Psoas muscle (tissue), 8 donors: ENCODE data around the gene SLC39A11. TPM values are rescaled to one million over a fixed set of nuclear protein-coding genes. Genes with fewer than 3 reads are reported as not detected.

Experiments
- ATAC-seq, 4 donors: fragments of 200-7000 bp; cut with Tn5 transposase; one replicate each; pipeline ENCODE4 v1.9.1; 2020; ENCODE audit warnings: moderate library complexity in 3 of 4, mild to moderate bottlenecking in 2 of 4
- DNase-seq, 2 donors: peaks; one replicate each; pipeline ENCODE4 v3.0.0-alpha.2; 2020
- H3K27ac ChIP-seq: fragments of 200-600 bp; one replicate; pipeline ENCODE4 v1.8.0; 2022
- H3K27me3 ChIP-seq, 3 donors: fragments of 200-600 bp in 1 of 3; one replicate each; pipeline versions ENCODE4 v1.6.1 to v1.8.0; 2013 to 2022; ENCODE audit warnings: low read length in 2 of 3, mild to moderate bottlenecking in 2 of 3, moderate library complexity in 1 of 3; ENCODE audit not compliant: insufficient read depth in 3 of 3
- H3K36me3 ChIP-seq, 2 donors: fragments of 200-600 bp in 1 of 2; one replicate each; pipeline versions ENCODE4 v1.6.1 to v1.8.0; 2013 to 2022; ENCODE audit warnings: low read depth in 1 of 2, mild to moderate bottlenecking in 1 of 2, moderate library complexity in 1 of 2; ENCODE audit not compliant: insufficient read depth in 1 of 2
- H3K4me1 ChIP-seq: fragments of 200-600 bp; one replicate; pipeline ENCODE4 v1.8.0; 2022
- H3K4me3 ChIP-seq: fragments of 200-600 bp; one replicate; pipeline ENCODE4 v1.8.0; 2022; ENCODE audit warnings: mild to moderate bottlenecking
- H3K9me3 ChIP-seq: fragments of 200-600 bp; one replicate; pipeline ENCODE4 v1.8.0; 2022
- WGBS, 3 donors: extraction: QIAGEN DNeasy Blood & Tissue Kit; methylation state at CpG; one replicate each; pipeline versions ENCODE4 v1.1.6 to v1.1.7; 2013; 5-methylcytosine and 5-hydroxymethylcytosine counted together
- intact Hi-C, 2 donors: fragments of 100-400 bp; cut with DNase I; formaldehyde crosslinking; loops; one replicate each; pipeline versions ENCODE4 v1.11.0 to v1.14.2; 2022
- polyA plus RNA-seq, 3 donors: library from polyadenylated mRNA; stranded (reverse); fragments of 200-250 nt; gene quantifications; one replicate each; pipeline ENCODE4 v1.2.3, GENCODE V29; 2013
- total RNA-seq, 4 donors: library from RNA; stranded (reverse); fragmentation: NEBNext Ultra II Directional in 2 of 4; extraction: Animal tissue kit (Norgen Biotek cat#: 25700) in 2 of 4; gene quantifications; one replicate each; pipeline versions ENCODE4 v1.2.1 to v1.2.4, GENCODE V29; 2021 to 2023
- TF ChIP-seq, protein P1 (sequence below): fragments of 200-600 bp; IDR thresholded peaks from one replicate; pipeline ENCODE4 v1.8.0; 2022; ENCODE audit warnings: antibody characterized with exemption
- donor health status: healthy with polysubstance abuse.
- donor health status: DM: no; HTN: no; CAD: no; lungs with moderate emphysema.
- donor health status: Bipolar disorder and iron deficiency.
- donor health status: healthy.
- donor health status: DM: yes; HTN: yes; CAD: no.
- donor health status: DM: no; HTN: no; CAD: no.
- donor health status: DM: no; HTN: no; CAD: no.
- donor health status: DM: yes; HTN: yes; CAD: no.

The SLC39A11 gene
- total and polyA plus RNA-seq, 7 donors = 1.6 to 9.7 (median 7.9) TPM

DNA sequence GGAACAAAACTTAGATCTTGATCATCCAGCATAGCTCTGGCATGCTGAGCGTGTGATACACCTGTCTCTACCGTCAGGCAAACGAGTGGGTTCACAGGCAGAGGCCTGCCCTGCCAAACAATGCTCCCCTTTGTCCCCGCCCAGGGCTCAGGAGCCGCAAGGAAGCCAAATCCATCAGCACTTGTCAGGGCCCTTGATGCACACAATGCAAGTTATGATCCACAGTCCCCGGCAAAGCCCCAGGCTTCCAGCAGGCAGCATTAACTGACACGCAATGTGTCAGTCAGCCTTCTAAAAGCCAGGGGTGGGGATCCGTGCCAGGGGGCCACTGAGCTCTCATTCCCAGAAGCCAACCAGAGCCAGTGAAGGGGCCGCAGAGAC, 460.9 kb downstream of the SLC39A11 start:
- DNase-seq = no peak
- Histone ChIP-seq H3K27me3 (peaks cover 0 to 3% (median 0%) of the 10 kb centered on the region in 3 donors), H3K27ac (no peak overlapping the region), H3K9me3 (no peaks in the 10 kb centered on the region), H3K4me1 (no peaks in the 10 kb centered on the region), H3K36me3 (no peaks in the 10 kb centered on the region), H3K4me3 (no peak overlapping the region)
- TF ChIP-seq, protein P1, sequence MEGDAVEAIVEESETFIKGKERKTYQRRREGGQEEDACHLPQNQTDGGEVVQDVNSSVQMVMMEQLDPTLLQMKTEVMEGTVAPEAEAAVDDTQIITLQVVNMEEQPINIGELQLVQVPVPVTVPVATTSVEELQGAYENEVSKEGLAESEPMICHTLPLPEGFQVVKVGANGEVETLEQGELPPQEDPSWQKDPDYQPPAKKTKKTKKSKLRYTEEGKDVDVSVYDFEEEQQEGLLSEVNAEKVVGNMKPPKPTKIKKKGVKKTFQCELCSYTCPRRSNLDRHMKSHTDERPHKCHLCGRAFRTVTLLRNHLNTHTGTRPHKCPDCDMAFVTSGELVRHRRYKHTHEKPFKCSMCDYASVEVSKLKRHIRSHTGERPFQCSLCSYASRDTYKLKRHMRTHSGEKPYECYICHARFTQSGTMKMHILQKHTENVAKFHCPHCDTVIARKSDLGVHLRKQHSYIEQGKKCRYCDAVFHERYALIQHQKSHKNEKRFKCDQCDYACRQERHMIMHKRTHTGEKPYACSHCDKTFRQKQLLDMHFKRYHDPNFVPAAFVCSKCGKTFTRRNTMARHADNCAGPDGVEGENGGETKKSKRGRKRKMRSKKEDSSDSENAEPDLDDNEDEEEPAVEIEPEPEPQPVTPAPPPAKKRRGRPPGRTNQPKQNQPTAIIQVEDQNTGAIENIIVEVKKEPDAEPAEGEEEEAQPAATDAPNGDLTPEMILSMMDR = no peak
- 52 to 62% (median 60%) methylated on average over 9 of the region's 9 CpGs for WGBS, 3 donors
- ATAC-seq = no peak
- intact Hi-C loops = no loop called here

DNA sequence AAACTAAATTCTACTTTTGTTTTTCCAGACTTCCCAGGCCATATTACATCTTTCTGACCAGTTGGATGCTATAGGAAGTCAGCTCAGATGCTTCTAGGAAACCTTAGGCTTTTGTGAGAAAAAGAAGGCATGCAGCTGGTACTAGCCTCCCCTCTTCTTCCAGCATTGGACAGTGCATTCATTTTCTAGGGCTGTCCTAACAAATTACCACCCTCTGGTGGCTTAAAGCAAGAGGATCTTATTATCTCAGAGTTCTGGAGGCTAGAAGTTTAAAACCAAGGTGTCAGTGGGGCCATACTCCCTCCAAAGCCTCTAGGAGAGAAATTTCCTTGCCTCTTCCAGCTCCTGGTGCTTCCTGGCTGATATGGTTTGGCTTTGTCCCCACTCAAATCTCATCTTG, 467.8 kb downstream of the SLC39A11 start:
- DNase-seq = no peak
- Histone ChIP-seq H3K4me1 (no peaks in the 10 kb centered on the region), H3K4me3 (no peak overlapping the region), H3K27me3 (peaks cover 0 to 21% (median 17%) of the 10 kb centered on the region in 3 donors), H3K36me3 (no peaks in the 10 kb centered on the region), H3K27ac (no peak overlapping the region), H3K9me3 (no peaks in the 10 kb centered on the region)
- TF ChIP-seq, protein P1 = no peak
- intact Hi-C loops = no loop called here
- ATAC-seq = no peak

DNA sequence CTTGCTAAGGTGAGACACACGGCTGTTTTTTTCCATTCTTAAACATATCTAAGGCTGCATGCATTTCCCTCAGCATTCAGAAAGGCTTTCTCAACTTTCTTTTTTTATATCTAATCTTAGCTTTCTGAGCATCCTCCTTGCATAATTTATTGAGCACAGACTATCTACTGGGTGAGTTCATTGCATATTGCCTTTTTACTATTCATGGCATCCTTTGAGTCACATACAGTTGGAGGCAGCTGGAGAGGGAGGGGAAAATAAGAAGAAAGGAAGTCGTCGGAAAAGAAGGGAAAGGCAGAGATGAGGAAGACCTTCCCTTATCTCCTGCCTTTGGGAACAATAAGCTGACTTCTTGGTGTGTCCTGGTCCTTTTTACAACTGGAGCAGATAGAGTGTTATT, 468.3 kb downstream of the SLC39A11 start:
- DNase-seq (no peak), ATAC-seq (no peak)
- Histone ChIP-seq H3K27ac (no peak overlapping the region), H3K36me3 (no peaks in the 10 kb centered on the region), H3K27me3 (peaks cover 0 to 23% (median 16%) of the 10 kb centered on the region in 3 donors), H3K9me3 (no peaks in the 10 kb centered on the region), H3K4me1 (no peaks in the 10 kb centered on the region), H3K4me3 (no peak overlapping the region)
- intact Hi-C loops = no loop called here
- WGBS, 3 donors = 45 to 52% (median 50%) methylated on average over 3 of the region's 3 CpGs
- TF ChIP-seq, protein P1 = no peak

DNA sequence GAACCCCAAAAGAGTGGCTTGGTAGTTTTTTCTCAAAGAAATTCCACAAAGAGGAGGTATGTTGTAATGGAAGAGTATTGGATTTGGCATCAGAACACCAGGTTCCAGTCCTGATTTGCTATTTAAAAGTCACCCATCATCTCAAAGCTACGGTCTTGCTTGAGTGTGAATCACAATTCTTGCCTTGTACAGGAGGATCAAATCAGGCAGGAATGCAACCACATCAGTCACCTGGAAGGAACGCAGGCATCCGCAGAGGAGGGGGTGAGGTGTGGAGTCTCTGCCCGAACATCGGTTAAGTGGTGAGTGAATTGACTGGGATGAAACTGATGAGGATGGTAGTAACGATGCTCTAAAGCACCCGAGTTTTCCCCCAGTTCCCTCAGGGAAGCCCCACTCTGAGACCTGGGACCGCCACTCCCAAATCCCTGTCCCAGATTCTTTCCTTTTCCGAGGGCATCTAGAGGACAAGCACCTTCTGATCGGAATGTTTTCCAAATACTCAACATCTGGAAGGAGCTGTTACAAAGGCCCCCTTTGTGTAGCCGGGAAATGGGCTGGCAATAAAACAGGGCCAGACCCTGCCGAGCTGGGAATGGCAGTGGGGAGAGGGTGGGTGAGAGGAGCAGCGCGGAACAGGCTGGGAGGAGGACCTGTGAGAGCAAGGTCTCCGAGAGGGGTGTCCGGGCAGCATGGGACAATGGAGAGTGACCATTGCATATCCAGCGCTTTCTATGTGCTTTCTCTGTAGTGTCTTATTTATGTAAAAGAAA, 469.6 kb downstream of the SLC39A11 start:
- no peak overlapping the region for H3K27ac ChIP-seq
- no peak overlapping the region for H3K4me3 ChIP-seq
- no peak for DNase-seq
- no peak for ATAC-seq
- no peaks in the 10 kb centered on the region for H3K4me1 ChIP-seq
- TF ChIP-seq, protein P1 = no peak
- peaks cover 0 to 27% (median 17%) of the 10 kb centered on the region in 3 donors for H3K27me3 ChIP-seq
- H3K9me3 ChIP-seq = no peaks in the 10 kb centered on the region
- intact Hi-C loops = no loop called here
- no peaks in the 10 kb centered on the region for H3K36me3 ChIP-seq
- 30 to 34% (median 33%) methylated on average over 17 of the region's 17 CpGs for WGBS, 3 donors
